A549 (cell line): ENCODE results near the gene ZNF185.

Experiments
- HDAC2 ChIP-seq: fragments of 200-600 bp; sonication (generic); IDR thresholded peaks from 2 replicates; pipeline ENCODE4 v1.6.1; 2016
- HEYL ChIP-seq: fragments of 250-450 bp; sonication (Bioruptor Pico); IDR thresholded peaks from 2 replicates; pipeline ENCODE4 v1.8.0; 2021; ENCODE audit warnings: mild to moderate bottlenecking, moderate library complexity
- KDM1A ChIP-seq: fragments of 200-600 bp; sonication (generic); IDR thresholded peaks from 2 replicates; pipeline ENCODE4 v1.6.1; 2016; ENCODE audit warnings: low read depth, mild to moderate bottlenecking
- POLR2A ChIP-seq: IDR thresholded peaks from 2 replicates; pipeline ENCODE4 v1.6.1; 2012; ENCODE audit warnings: mild to moderate bottlenecking, low read length
- RFX5 ChIP-seq: fragments of 450-650 bp; IDR thresholded peaks from 2 replicates; pipeline ENCODE4 v1.7.1; 2014; ENCODE audit warnings: antibody characterized with exemption, mild to moderate bottlenecking, moderate library complexity
- TF ChIP-seq, protein P1 (sequence below): fragments of 200-600 bp; sonication (generic); IDR thresholded peaks from 2 replicates; pipeline ENCODE4 v1.6.1; 2016; ENCODE audit warnings: antibody characterized with exemption, mild to moderate bottlenecking, moderate library complexity
- TF ChIP-seq, protein P2 (sequence below): fragments of >200 bp; sonication (Bioruptor Twin); formaldehyde crosslinking; IDR thresholded peaks from 3 replicates; pipeline ENCODE4 v1.5.1; 2016
- TF ChIP-seq, protein P3 (sequence below): fragments of >200 bp; sonication (Bioruptor Twin); formaldehyde crosslinking; IDR thresholded peaks from 3 replicates; pipeline ENCODE4 v1.6.1; 2016
- TF ChIP-seq, protein P4 (sequence below): IDR thresholded peaks from 2 replicates; pipeline ENCODE4 v1.6.1; 2012

DNA sequence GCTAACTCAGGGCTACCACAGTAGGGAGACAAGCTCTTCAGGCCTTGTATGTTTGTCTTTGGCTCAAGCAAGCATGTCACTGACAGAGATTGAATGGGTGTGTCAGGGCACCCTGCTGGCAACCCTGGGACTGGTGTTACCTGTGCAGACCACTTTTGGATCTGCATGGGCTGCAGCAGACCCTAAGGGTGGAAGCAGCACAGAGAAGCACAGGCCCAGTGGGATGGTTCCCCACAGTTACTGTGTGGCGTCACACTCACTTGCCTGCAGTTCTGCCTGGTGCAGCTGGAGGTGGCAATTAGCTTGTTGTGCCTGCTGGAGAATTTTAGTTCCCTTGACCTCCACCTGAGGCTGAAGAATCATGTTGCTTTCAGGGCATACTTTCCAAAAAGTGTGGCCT lies 46.0 kb downstream of the ZNF185 start:
- TF ChIP-seq, protein P1, sequence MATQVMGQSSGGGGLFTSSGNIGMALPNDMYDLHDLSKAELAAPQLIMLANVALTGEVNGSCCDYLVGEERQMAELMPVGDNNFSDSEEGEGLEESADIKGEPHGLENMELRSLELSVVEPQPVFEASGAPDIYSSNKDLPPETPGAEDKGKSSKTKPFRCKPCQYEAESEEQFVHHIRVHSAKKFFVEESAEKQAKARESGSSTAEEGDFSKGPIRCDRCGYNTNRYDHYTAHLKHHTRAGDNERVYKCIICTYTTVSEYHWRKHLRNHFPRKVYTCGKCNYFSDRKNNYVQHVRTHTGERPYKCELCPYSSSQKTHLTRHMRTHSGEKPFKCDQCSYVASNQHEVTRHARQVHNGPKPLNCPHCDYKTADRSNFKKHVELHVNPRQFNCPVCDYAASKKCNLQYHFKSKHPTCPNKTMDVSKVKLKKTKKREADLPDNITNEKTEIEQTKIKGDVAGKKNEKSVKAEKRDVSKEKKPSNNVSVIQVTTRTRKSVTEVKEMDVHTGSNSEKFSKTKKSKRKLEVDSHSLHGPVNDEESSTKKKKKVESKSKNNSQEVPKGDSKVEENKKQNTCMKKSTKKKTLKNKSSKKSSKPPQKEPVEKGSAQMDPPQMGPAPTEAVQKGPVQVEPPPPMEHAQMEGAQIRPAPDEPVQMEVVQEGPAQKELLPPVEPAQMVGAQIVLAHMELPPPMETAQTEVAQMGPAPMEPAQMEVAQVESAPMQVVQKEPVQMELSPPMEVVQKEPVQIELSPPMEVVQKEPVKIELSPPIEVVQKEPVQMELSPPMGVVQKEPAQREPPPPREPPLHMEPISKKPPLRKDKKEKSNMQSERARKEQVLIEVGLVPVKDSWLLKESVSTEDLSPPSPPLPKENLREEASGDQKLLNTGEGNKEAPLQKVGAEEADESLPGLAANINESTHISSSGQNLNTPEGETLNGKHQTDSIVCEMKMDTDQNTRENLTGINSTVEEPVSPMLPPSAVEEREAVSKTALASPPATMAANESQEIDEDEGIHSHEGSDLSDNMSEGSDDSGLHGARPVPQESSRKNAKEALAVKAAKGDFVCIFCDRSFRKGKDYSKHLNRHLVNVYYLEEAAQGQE, result no peak
- no peak for TF ChIP-seq HDAC2
- TF ChIP-seq, protein P2, sequence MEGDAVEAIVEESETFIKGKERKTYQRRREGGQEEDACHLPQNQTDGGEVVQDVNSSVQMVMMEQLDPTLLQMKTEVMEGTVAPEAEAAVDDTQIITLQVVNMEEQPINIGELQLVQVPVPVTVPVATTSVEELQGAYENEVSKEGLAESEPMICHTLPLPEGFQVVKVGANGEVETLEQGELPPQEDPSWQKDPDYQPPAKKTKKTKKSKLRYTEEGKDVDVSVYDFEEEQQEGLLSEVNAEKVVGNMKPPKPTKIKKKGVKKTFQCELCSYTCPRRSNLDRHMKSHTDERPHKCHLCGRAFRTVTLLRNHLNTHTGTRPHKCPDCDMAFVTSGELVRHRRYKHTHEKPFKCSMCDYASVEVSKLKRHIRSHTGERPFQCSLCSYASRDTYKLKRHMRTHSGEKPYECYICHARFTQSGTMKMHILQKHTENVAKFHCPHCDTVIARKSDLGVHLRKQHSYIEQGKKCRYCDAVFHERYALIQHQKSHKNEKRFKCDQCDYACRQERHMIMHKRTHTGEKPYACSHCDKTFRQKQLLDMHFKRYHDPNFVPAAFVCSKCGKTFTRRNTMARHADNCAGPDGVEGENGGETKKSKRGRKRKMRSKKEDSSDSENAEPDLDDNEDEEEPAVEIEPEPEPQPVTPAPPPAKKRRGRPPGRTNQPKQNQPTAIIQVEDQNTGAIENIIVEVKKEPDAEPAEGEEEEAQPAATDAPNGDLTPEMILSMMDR, result no peak
- TF ChIP-seq, protein P3, sequence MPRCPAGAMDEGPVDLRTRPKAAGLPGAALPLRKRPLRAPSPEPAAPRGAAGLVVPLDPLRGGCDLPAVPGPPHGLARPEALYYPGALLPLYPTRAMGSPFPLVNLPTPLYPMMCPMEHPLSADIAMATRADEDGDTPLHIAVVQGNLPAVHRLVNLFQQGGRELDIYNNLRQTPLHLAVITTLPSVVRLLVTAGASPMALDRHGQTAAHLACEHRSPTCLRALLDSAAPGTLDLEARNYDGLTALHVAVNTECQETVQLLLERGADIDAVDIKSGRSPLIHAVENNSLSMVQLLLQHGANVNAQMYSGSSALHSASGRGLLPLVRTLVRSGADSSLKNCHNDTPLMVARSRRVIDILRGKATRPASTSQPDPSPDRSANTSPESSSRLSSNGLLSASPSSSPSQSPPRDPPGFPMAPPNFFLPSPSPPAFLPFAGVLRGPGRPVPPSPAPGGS, result no peak
- TF ChIP-seq HEYL (CRISPR knock-in tag), result no peak
- no peak for TF ChIP-seq KDM1A
- no peak for TF ChIP-seq POLR2A
- TF ChIP-seq RFX5, result no peak
- TF ChIP-seq, protein P4, sequence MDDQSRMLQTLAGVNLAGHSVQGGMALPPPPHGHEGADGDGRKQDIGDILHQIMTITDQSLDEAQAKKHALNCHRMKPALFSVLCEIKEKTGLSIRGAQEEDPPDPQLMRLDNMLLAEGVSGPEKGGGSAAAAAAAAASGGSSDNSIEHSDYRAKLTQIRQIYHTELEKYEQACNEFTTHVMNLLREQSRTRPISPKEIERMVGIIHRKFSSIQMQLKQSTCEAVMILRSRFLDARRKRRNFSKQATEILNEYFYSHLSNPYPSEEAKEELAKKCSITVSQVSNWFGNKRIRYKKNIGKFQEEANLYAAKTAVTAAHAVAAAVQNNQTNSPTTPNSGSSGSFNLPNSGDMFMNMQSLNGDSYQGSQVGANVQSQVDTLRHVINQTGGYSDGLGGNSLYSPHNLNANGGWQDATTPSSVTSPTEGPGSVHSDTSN, result no peak
